GM12878 (cell line): Measurements from ENCODE around the gene LMX1B. TPM values are rescaled to one million over a fixed set of nuclear protein-coding genes. Genes with fewer than 3 reads are reported as not detected.

ENCODE experiments used
- ATAC-seq: fragments of 200-7000 bp; cut with Tn5 transposase; 3 replicates; pipeline ENCODE4 v1.9.1; 2020; ENCODE audit warnings: mild to moderate bottlenecking, moderate library complexity
- BruUV-seq: library from RNA; stranded (reverse); fragments of 400-500 nt; replicated peaks from 2 replicates; lab custom pipeline; 2021; lab: Mats Ljungman, UMichigan
- CTCF ChIA-PET: fragments of 300-600 bp; sonication (Branson Sonifier 250); formaldehyde crosslinking; extraction: SDS; loops from one replicate; lab custom pipeline; 2021; ENCODE audit warnings: inconsistent platforms; lab: Yijun Ruan, JAX
- POLR2A ChIA-PET: fragments of 350-600 bp; formaldehyde crosslinking; extraction: SDS; loops from one replicate; lab custom pipeline; 2021; ENCODE audit warnings: inconsistent platforms; lab: Charles Lee
- RAD21 ChIA-PET: fragments of 300-600 bp; sonication (Branson Sonifier 250); formaldehyde crosslinking; loops from one replicate; lab custom pipeline; 2023; ENCODE audit warnings: antibody characterized with exemption; ENCODE audit not compliant: unreplicated experiment; lab: Charles Lee
- SMC1A ChIA-PET: fragments of 300-600 bp; sonication (Branson Sonifier 250); formaldehyde crosslinking; loops from one replicate; lab custom pipeline; 2023; ENCODE audit not compliant: unreplicated experiment, uncharacterized antibody; lab: Charles Lee
- DNase-seq: peaks from one replicate; pipeline ENCODE4 v3.0.0-alpha.2; 2011; ENCODE audit warnings: low read depth, low spot score
- FAIRE-seq: peaks from 3 replicates; lab custom pipeline; 2011; peaks lifted over from hg19 to GRCh38; lab: Jason Lieb, UNC
- H2AFZ ChIP-seq: 2 replicates; pipeline ENCODE4 v1.6.0; 2011; ENCODE audit warnings: low read depth, low read length, control low read depth; ENCODE audit not compliant: control insufficient read depth
- H3K27ac ChIP-seq: 2 replicates; pipeline ENCODE4 v1.5.1; 2011; ENCODE audit warnings: control low read depth; ENCODE audit not compliant: control insufficient read depth, insufficient read depth
- H3K27me3 ChIP-seq, 2 experiments: replicated peaks in 1 of 2; 2 replicates each; pipeline versions ENCODE4 v1.6.0 to v1.6.1; 2011; ENCODE audit warnings: low read length in 1 of 2; ENCODE audit not compliant: control insufficient read depth in 2 of 2, insufficient read depth in 2 of 2
- H3K36me3 ChIP-seq, 2 experiments: 2 replicates each; pipeline ENCODE4 v1.5.1; 2011; ENCODE audit warnings: low read length in 1 of 2; ENCODE audit not compliant: control insufficient read depth in 2 of 2, insufficient read depth in 2 of 2
- H3K4me1 ChIP-seq: 2 replicates; pipeline ENCODE4 v1.6.1; 2011; ENCODE audit warnings: mild to moderate bottlenecking, low read length, moderate library complexity, mixed read lengths; ENCODE audit not compliant: control insufficient read depth, insufficient read depth
- H3K4me2 ChIP-seq: 2 replicates; pipeline ENCODE4 v1.6.0; 2011; ENCODE audit warnings: control low read depth; ENCODE audit not compliant: control insufficient read depth, insufficient read depth
- H3K4me3 ChIP-seq: fragments of 200-600 bp; sonication (generic); 2 replicates; pipeline ENCODE4 v1.5.1; 2016
- H3K79me2 ChIP-seq: 2 replicates; pipeline ENCODE4 v1.6.0; 2011; ENCODE audit warnings: low read length; ENCODE audit not compliant: control insufficient read depth, insufficient read depth
- H3K9ac ChIP-seq: 2 replicates; pipeline ENCODE4 v1.8.0; 2011; ENCODE audit warnings: low read length, control low read depth, mixed read lengths; ENCODE audit not compliant: control insufficient read depth, insufficient read depth
- H3K9me3 ChIP-seq: replicated peaks from 3 replicates; pipeline ENCODE4 v1.5.1; 2011; ENCODE audit warnings: mild to moderate bottlenecking, low read length; ENCODE audit not compliant: control insufficient read depth, insufficient read depth
- H4K20me1 ChIP-seq: 2 replicates; pipeline ENCODE4 v1.6.0; 2011; ENCODE audit not compliant: control insufficient read depth, insufficient read depth
- BCL11A ChIP-seq: IDR thresholded peaks from 2 replicates; pipeline ENCODE4 v1.6.1; 2011; ENCODE audit warnings: low read depth, low read length
- CBFB ChIP-seq: IDR thresholded peaks from 2 replicates; pipeline ENCODE4 v1.6.1; 2016; ENCODE audit warnings: antibody characterized with exemption, low read depth
- CEBPZ ChIP-seq: fragments of 150-350 bp; IDR thresholded peaks from 2 replicates; pipeline ENCODE4 v1.6.1; 2016; ENCODE audit warnings: low read depth, low read length
- DPF2 ChIP-seq: fragments of 450-650 bp; IDR thresholded peaks from 2 replicates; pipeline ENCODE4 v1.6.1; 2017; ENCODE audit warnings: mild to moderate bottlenecking
- LARP7 ChIP-seq: fragments of 450-650 bp; IDR thresholded peaks from 2 replicates; pipeline ENCODE4 v1.6.1; 2017; ENCODE audit warnings: mild to moderate bottlenecking
- NFYA ChIP-seq: IDR thresholded peaks from 2 replicates; pipeline ENCODE4 v1.6.1; 2011; ENCODE audit warnings: low read depth, mild to moderate bottlenecking, low read length, improper control_type of control experiment, borderline replicate concordance
- PRDM15 ChIP-seq: fragments of 450-650 bp; formaldehyde crosslinking; IDR thresholded peaks from 2 replicates; pipeline ENCODE4 v1.4.0; 2020; ENCODE audit warnings: mild to moderate bottlenecking, moderate library complexity
- SPI1 ChIP-seq: IDR thresholded peaks from 2 replicates; pipeline ENCODE4 v1.6.1; 2011; ENCODE audit warnings: low read depth, mild to moderate bottlenecking, low read length, moderate library complexity, borderline replicate concordance; ENCODE audit not compliant: insufficient read depth
- ZSCAN29 ChIP-seq: fragments of 450-650 bp; IDR thresholded peaks from 2 replicates; pipeline ENCODE4 v1.6.1; 2017; ENCODE audit warnings: mild to moderate bottlenecking, moderate library complexity
- WGBS: methylation state at CpG from one replicate; pipeline ENCODE4 v1.1.6; 2016; ENCODE audit warnings: low lambda C conversion rate; ENCODE audit not compliant: insufficient replicate concordance, insufficient coverage; ENCODE audit errors: missing lambda C conversion rate; 5-methylcytosine and 5-hydroxymethylcytosine counted together
- in situ Hi-C: fragments of 300-500 bp; cut with MboI; formaldehyde crosslinking; loops from 9 replicates; pipeline ENCODE4 v1.14.3; 2018; ENCODE audit warnings: mixed read lengths
- intact Hi-C: fragments of 100-400 bp; cut with micrococcal nuclease; formaldehyde crosslinking; loops from one replicate; pipeline ENCODE4 v1.14.2; 2022; ENCODE audit not compliant: unreplicated experiment
- polyA plus RNA-seq, 11 experiments: library from polyadenylated mRNA; depleted of rRNA in 4 of 11; unstranded in 6 of 11; stranded (reverse) in 5 of 11; fragments of >200 nt; fragmentation: Nextera tagmentation in 4 of 11; fragmentation: Illumina TruSeq in 1 of 11; extraction: Ambion mirVana in 4 of 11; extraction: Trizol in 1 of 11; gene quantifications; 1 replicate in 1 of 11; 2 replicates in 10 of 11; pipeline versions ENCODE4 v1.2.1 to v1.2.3, GENCODE V29; 2011 to 2016; ENCODE audit warnings: inconsistent platforms in 2 of 11, missing spikeins in 2 of 11, low read depth in 1 of 11
- total RNA-seq, 4 experiments: library from RNA; depleted of rRNA in 3 of 4; stranded (reverse); fragments of >200 nt in 3 of 4; fragmentation: Illumina TruSeq in 1 of 4; extraction: Trizol in 1 of 4; gene quantifications; 2 replicates each; pipeline versions ENCODE4 v1.2.1 to v1.2.3, GENCODE V29; 2013 to 2021

The LMX1B gene
- total and polyA plus RNA-seq, 10 of the 15 experiments (the other 5 are each of a cell fraction or from before 2014, with no cell fraction given), result not detected

GRCh38 chr9:126652140-126652582, 38.4 kb downstream of the LMX1B start:
- Histone ChIP-seq H3K4me1 (no peaks in the 10 kb centered on the region), H3K9ac (no peak overlapping the region), H3K9me3 (no peaks in the 10 kb centered on the region), H3K79me2 (no peaks in the 10 kb centered on the region), H3K4me3 (no peak overlapping the region), H3K4me2 (no peak overlapping the region), H2AFZ (no peak overlapping the region), H3K27ac (no peak overlapping the region), H4K20me1 (no peaks in the 10 kb centered on the region), H3K36me3 (no peaks in the 10 kb centered on the region), H3K27me3 (peaks cover 11 to 12% of the 10 kb centered on the region in 2 experiments)
- TF ChIP-seq CBFB, result no peak
- 1% methylated on average over 16 of the region's 18 CpGs for WGBS
- RAD21 ChIA-PET, result no interaction called here
- ATAC-seq (no peak), FAIRE-seq (no peak), DNase-seq (no peak)
- SMC1A ChIA-PET, result no interaction called here
- intact Hi-C loops, result no loop called here
- CTCF ChIA-PET, result no interaction called here
- POLR2A ChIA-PET, result no interaction called here
- no TSS peak for BruUV-seq
- in situ Hi-C loops, result no loop called here

- CTCF ChIA-PET, result no interaction called here
- BruUV-seq, result no TSS peak
- POLR2A ChIA-PET, result no interaction called here
- no peak for TF ChIP-seq SPI1
- TF ChIP-seq LARP7, result no peak
- no peak for TF ChIP-seq BCL11A
- no peak for TF ChIP-seq PRDM15
- no peak for TF ChIP-seq NFYA
- TF ChIP-seq ZSCAN29, result no peak
- no peak for TF ChIP-seq CEBPZ
- TF ChIP-seq DPF2, result no peak
Measured at GRCh38 chr9:126654124-126654523, 40.4 kb downstream of the LMX1B start.

More at GRCh38 chr9:126654124-126654523, 40.4 kb downstream of the LMX1B start:
- DNase-seq, result no peak
- no peak overlapping the region for H3K4me3 ChIP-seq
- no peak overlapping the region for H3K27ac ChIP-seq
- peaks cover 8 to 11% of the 10 kb centered on the region in 2 experiments; a peak in 3 of 4 replicates for H3K27me3 ChIP-seq
- ATAC-seq, result no peak
- WGBS, result 9% methylated on average over 7 of the region's 7 CpGs
- H4K20me1 ChIP-seq, result no peaks in the 10 kb centered on the region
- H3K4me1 ChIP-seq, result no peaks in the 10 kb centered on the region
- RAD21 ChIA-PET, result no interaction called here
- no peak for FAIRE-seq
- H2AFZ ChIP-seq, result no peak overlapping the region
- H3K79me2 ChIP-seq, result no peaks in the 10 kb centered on the region
- no peaks in the 10 kb centered on the region for H3K9me3 ChIP-seq
- no peaks in the 10 kb centered on the region for H3K36me3 ChIP-seq
- in situ Hi-C loops, result no loop called here
- H3K4me2 ChIP-seq, result no peak overlapping the region
- SMC1A ChIA-PET, result no interaction called here
- intact Hi-C loops, result no loop called here
- no peak overlapping the region for H3K9ac ChIP-seq
